ENCODE measurements around the gene MYRIP. TPM values are rescaled to one million over a fixed set of nuclear protein-coding genes. Genes with fewer than 3 reads are reported as not detected.
"Not testable (repeated sequence)": the region's sequence is repeated elsewhere in the genome, so short reads cannot be mapped to it uniquely, and the experiment has no call there.

Gene MYRIP
- total RNA-seq, 2 donors from 2014 or later = not detected

DNA sequence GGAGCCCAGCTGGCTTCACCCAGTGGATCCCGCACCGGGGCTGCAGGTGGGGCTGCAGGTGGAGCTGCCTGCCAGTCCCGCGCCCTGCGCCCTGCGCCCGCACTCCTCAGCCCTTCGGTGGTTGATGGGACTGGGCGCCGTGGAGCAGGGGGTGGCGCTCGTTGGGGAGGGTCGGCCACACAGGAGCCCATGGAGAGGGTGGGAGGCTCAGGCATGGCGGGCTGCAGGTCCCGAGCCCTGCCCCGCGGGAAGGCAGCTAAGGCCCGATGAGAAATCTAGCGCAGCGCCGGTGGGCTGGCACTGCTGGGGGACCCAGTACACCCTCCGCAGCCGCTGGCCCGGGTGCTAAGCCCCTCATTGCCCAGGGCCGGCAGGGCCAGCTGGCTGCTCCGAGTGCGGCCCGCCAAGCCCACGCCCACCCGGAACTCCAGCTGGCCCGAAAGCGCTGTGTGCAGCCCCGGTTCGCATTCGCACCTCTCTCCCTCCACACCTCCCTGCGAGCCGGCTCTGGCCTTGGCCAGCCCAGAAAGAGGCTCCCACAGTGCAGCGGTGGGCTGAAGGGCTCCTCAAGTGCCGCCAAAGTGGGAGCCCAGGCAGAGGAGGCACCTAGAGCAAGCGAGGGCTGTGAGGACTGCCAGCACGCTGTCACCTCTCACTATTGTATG is 268.6 kb downstream of the MYRIP start:
- not testable (repeated sequence) for H3K27ac Mint-ChIP-seq; ATAC-seq; H3K9me3 ChIP-seq (ENCODE audit: control insufficient read depth, low read length, poor library complexity, severe bottlenecking); H3K4me1 Mint-ChIP-seq; H3K4me3 Mint-ChIP-seq; DNase-seq; H3K36me3 Mint-ChIP-seq (ENCODE audit: low read depth)
- peaks cover 11% of the 10 kb centered on the region for H3K27me3 Mint-ChIP-seq

GRCh38 chr3:40078590-40078989 is 269.2 kb downstream of the MYRIP start:
- H3K9me3 ChIP-seq (ENCODE audit: control insufficient read depth, low read length, poor library complexity, severe bottlenecking) = no peaks in the 10 kb centered on the region
- H3K4me3 Mint-ChIP-seq = no peak overlapping the region
- no peak overlapping the region for H3K27ac Mint-ChIP-seq
- H3K4me1 Mint-ChIP-seq = no peaks in the 10 kb centered on the region
- H3K36me3 Mint-ChIP-seq (ENCODE audit: low read depth) = no peaks in the 10 kb centered on the region
- no peak for DNase-seq
- H3K27me3 Mint-ChIP-seq = peaks cover 11% of the 10 kb centered on the region
- no peak for ATAC-seq

- Mint-ChIP-seq H3K27me3 (peaks cover 11% of the 10 kb centered on the region), H3K4me1 (no peaks in the 10 kb centered on the region), H3K4me3 (no peak overlapping the region), H3K36me3 (ENCODE audit: low read depth) (no peaks in the 10 kb centered on the region), H3K27ac (no peak overlapping the region)
- ATAC-seq (no peak), DNase-seq (no peak)
- no peaks in the 10 kb centered on the region for H3K9me3 ChIP-seq (ENCODE audit: control insufficient read depth, low read length, poor library complexity, severe bottlenecking)
Observed at GRCh38 chr3:40079203-40079846, 269.9 kb downstream of the MYRIP start.

GRCh38 chr3:40079847-40080240 is 270.4 kb downstream of the MYRIP start:
- Mint-ChIP-seq H3K27me3 (peaks cover 11% of the 10 kb centered on the region), H3K36me3 (ENCODE audit: low read depth) (no peaks in the 10 kb centered on the region), H3K27ac (no peak overlapping the region), H3K4me1 (no peaks in the 10 kb centered on the region), H3K4me3 (no peak overlapping the region)
- no peak for DNase-seq
- ATAC-seq = no peak
- no peaks in the 10 kb centered on the region for H3K9me3 ChIP-seq (ENCODE audit: control insufficient read depth, low read length, poor library complexity, severe bottlenecking)

DNA sequence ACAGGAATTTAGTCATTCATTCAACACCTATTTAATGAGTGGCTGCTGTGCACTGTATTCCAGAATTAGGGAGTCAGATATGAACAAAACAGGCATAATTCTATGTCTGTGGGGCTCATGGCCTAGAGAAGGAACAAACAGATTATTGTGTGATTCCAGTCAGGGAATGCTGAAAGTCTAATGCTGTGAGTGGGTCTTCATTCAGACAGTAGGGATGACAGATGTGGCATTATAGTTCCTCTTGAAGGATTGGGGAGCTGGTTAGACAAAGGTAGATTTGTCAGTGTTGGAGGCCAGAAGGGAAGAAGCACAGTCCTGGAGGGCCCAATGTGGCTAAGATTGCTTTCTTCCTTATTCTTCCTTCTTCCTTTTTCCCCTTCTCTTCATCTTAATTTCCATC is 273.7 kb downstream of the MYRIP start:
- DNase-seq (no peak), ATAC-seq (no peak)
- H3K9me3 ChIP-seq (ENCODE audit: control insufficient read depth, low read length, poor library complexity, severe bottlenecking) = no peaks in the 10 kb centered on the region
- H3K27ac Mint-ChIP-seq = no peak overlapping the region
- H3K4me3 Mint-ChIP-seq = no peak overlapping the region
- no peaks in the 10 kb centered on the region for H3K4me1 Mint-ChIP-seq
- no peaks in the 10 kb centered on the region for H3K36me3 Mint-ChIP-seq (ENCODE audit: low read depth)
- peaks cover 4% of the 10 kb centered on the region for H3K27me3 Mint-ChIP-seq

- ATAC-seq; H3K36me3 Mint-ChIP-seq (ENCODE audit: low read depth); H3K9me3 ChIP-seq (ENCODE audit: control insufficient read depth, low read length, poor library complexity, severe bottlenecking); H3K4me1 Mint-ChIP-seq; H3K27ac Mint-ChIP-seq; H3K4me3 Mint-ChIP-seq; DNase-seq; H3K27me3 Mint-ChIP-seq: not testable (repeated sequence)
Observed at GRCh38 chr3:40084424-40084823, 275.0 kb downstream of the MYRIP start.

DNA sequence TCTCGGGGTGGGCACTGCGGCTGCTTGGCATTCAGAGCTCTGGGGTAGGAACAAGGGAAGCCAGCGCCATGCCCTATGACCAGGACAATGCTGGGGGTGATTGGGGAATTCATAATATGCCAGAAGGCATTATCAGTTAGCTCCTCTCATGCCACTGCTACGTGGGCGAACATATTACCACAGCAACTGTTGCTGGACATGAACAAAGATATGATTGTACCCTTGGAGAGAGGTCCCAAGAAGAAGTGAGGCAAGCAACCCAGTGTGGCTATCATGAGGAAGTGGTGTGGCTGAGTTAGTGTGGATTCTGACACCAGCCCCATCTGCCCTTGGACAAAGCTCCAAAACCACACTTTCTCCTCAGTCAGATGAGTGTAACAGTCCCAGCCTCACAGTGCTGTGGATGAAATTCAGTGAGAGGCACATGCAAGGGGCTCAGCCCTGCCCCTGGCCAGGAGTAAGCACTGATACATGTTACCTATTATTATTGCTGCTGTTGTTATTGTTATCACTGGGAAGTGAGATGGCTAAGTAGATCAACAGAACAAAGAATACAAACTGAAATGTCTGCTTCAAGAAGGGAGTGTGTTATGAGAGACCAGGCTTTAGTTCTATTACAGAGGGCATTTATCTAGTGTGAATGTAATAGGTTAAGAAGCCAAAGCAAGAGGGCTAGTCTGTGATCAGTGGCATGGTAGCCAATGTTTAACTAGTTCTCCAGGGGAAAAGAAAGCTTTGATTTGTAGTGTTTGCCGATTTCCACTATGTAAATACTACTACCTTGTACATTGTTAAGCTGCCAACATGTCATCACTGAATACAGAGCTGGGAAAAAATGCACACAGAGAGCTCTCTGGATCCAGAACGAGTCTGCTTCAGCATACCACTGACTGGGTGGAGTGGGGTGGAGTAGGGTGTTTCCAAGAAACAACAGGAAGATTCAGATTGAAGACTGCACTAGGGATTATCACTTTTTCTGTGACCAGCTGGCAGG is 277.8 kb downstream of the MYRIP start:
- Mint-ChIP-seq H3K27ac (no peak overlapping the region), H3K36me3 (ENCODE audit: low read depth) (no peaks in the 10 kb centered on the region), H3K4me1 (no peaks in the 10 kb centered on the region), H3K27me3 (no peaks in the 10 kb centered on the region), H3K4me3 (no peak overlapping the region)
- H3K9me3 ChIP-seq (ENCODE audit: control insufficient read depth, low read length, poor library complexity, severe bottlenecking) = no peaks in the 10 kb centered on the region
- no peak for ATAC-seq
- DNase-seq = no peak

- ATAC-seq (no peak), DNase-seq (no peak)
- Mint-ChIP-seq H3K4me1 (no peaks in the 10 kb centered on the region), H3K36me3 (ENCODE audit: low read depth) (no peaks in the 10 kb centered on the region), H3K27me3 (no peaks in the 10 kb centered on the region), H3K4me3 (no peak overlapping the region), H3K27ac (no peak overlapping the region)
- no peaks in the 10 kb centered on the region for H3K9me3 ChIP-seq (ENCODE audit: control insufficient read depth, low read length, poor library complexity, severe bottlenecking)
Observed at GRCh38 chr3:40088527-40089170, 279.2 kb downstream of the MYRIP start.

- Mint-ChIP-seq H3K27me3 (peaks cover 13% of the 10 kb centered on the region), H3K36me3 (ENCODE audit: low read depth) (no peaks in the 10 kb centered on the region), H3K4me1 (no peaks in the 10 kb centered on the region), H3K4me3 (no peak overlapping the region), H3K27ac (no peak overlapping the region)
- no peak for DNase-seq
- no peaks in the 10 kb centered on the region for H3K9me3 ChIP-seq (ENCODE audit: control insufficient read depth, low read length, poor library complexity, severe bottlenecking)
- no peak for ATAC-seq
Observed at GRCh38 chr3:40096661-40097111, 287.3 kb downstream of the MYRIP start.

DNA sequence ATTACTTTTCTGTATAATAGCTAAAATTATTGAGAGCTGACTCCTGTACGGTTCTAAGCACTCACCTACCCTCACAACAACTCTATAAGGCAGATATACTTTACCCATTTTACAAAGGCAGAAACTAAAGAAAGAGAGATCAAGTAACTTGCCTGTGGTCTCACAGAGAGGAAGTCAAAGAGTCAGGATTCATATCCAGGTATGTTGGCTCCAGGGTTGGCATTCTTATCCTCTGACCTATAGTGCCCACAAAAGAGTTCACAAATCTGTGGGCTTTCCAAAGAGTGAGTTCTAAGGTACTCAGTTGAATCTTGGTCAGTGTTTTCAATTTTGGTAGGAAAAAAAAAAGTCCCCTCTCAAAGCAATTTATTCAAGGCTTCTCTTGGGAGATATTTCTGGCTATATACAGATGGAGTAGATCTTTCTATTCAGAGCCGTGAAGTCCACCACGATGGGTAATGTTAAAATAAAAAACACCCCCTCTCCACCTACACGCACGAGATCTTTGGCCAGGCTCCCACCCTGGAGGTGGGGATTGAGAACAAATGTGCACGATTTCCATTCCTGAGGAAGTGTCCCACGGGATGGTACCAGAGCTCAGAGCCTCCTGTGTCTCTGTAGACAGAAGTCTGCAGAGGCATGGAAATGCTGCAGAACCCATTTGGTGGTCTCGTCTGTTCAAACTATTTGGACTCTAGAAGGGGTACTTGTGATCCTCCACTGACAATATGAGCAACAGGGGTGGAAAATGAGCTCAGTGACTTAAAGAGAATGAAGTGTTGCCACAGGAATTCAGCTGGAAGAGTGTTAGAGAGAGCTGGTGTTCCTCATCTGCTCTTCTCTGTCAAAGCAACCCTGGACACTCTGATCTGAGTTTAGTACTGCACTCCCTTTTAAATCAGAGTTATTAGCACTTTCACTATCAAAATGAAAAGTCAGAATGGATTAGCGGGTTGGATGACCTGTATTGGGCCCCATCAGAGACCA is 288.0 kb downstream of the MYRIP start:
- Mint-ChIP-seq H3K36me3 (ENCODE audit: low read depth) (no peaks in the 10 kb centered on the region), H3K27me3 (peaks cover 13% of the 10 kb centered on the region), H3K4me1 (no peaks in the 10 kb centered on the region), H3K4me3 (no peak overlapping the region), H3K27ac (no peak overlapping the region)
- DNase-seq (no peak), ATAC-seq (no peak)
- H3K9me3 ChIP-seq (ENCODE audit: control insufficient read depth, low read length, poor library complexity, severe bottlenecking) = no peaks in the 10 kb centered on the region

- H3K4me3 Mint-ChIP-seq = no peak overlapping the region
- no peaks in the 10 kb centered on the region for H3K4me1 Mint-ChIP-seq
- DNase-seq (no peak), ATAC-seq (no peak)
- no peaks in the 10 kb centered on the region for H3K9me3 ChIP-seq (ENCODE audit: control insufficient read depth, low read length, poor library complexity, severe bottlenecking)
- no peaks in the 10 kb centered on the region for H3K36me3 Mint-ChIP-seq (ENCODE audit: low read depth)
- peaks cover 13% of the 10 kb centered on the region for H3K27me3 Mint-ChIP-seq
- H3K27ac Mint-ChIP-seq = no peak overlapping the region
Observed at GRCh38 chr3:40098261-40098759, 288.9 kb downstream of the MYRIP start.

- DNase-seq = no peak
- H3K27ac Mint-ChIP-seq = no peak overlapping the region
- H3K9me3 ChIP-seq (ENCODE audit: control insufficient read depth, low read length, poor library complexity, severe bottlenecking) = no peaks in the 10 kb centered on the region
- H3K27me3 Mint-ChIP-seq = peaks cover 13% of the 10 kb centered on the region
- H3K4me3 Mint-ChIP-seq = no peak overlapping the region
- no peak for ATAC-seq
- H3K4me1 Mint-ChIP-seq = no peaks in the 10 kb centered on the region
- no peaks in the 10 kb centered on the region for H3K36me3 Mint-ChIP-seq (ENCODE audit: low read depth)
Observed at GRCh38 chr3:40099871-40100270, 290.5 kb downstream of the MYRIP start.

All from T-helper 17 cell (primary cell).